K562 (cell line): ENCODE results near the gene TULP1. TPM values are rescaled to one million over a fixed set of nuclear protein-coding genes. Genes with fewer than 3 reads are reported as not detected.
A peak's percentile ranks its signal among the peaks of the same experiment; 100 is the strongest.

ENCODE experiments used
- ARNT ChIP-seq, 2 experiments: fragments of 450-650 bp; IDR thresholded peaks; 2 replicates each; pipeline ENCODE4 v1.6.1; 2016; ENCODE audit warnings: mild to moderate bottlenecking in 1 of 2
- BHLHE40 ChIP-seq: IDR thresholded peaks from 2 replicates; pipeline ENCODE4 v1.6.1; 2011; ENCODE audit warnings: low read length, improper control_type of control experiment
- BMI1 ChIP-seq: fragments of 150-350 bp; IDR thresholded peaks from 2 replicates; pipeline ENCODE4 v1.6.1; 2014; ENCODE audit warnings: low read length
- ERF ChIP-seq: fragments of 450-650 bp; formaldehyde crosslinking; IDR thresholded peaks from 2 replicates; pipeline ENCODE4 v1.4.0; 2020; ENCODE audit warnings: mild to moderate bottlenecking, mixed read lengths
- HNRNPL ChIP-seq: fragments of 200-400 bp; formaldehyde crosslinking; IDR thresholded peaks from 2 replicates; pipeline ENCODE4 v1.6.1; 2017; ENCODE audit warnings: low read depth, mild to moderate bottlenecking, low read length
- MEF2A ChIP-seq: IDR thresholded peaks from 2 replicates; pipeline ENCODE4 v1.6.1; 2011; ENCODE audit warnings: low read depth, mild to moderate bottlenecking, low read length, moderate library complexity; ENCODE audit not compliant: control insufficient read depth
- POLR3G ChIP-seq: IDR thresholded peaks from 2 replicates; pipeline ENCODE4 v1.6.1; 2011; ENCODE audit not compliant: insufficient read length, insufficient replicate concordance; ENCODE audit errors: extremely low read depth
- PURB ChIP-seq: sonication (generic); formaldehyde crosslinking; IDR thresholded peaks from 2 replicates; pipeline ENCODE4 v1.9.0; 2021; ENCODE audit warnings: low read depth, mild to moderate bottlenecking, missing genetic modification reagents
- SRF ChIP-seq, 2 experiments: fragments of 250-450, 450-650 bp in 1 of 2; sonication (Bioruptor Pico) in 1 of 2; sonication (generic) in 1 of 2; formaldehyde crosslinking; IDR thresholded peaks; 2 replicates each; pipeline versions ENCODE4 v1.5.0 to v1.5.1; 2020 to 2022; ENCODE audit warnings: mild to moderate bottlenecking in 1 of 2, missing genetic modification reagents in 1 of 2
- TCF7L2 ChIP-seq: fragments of 150-350 bp; IDR thresholded peaks from 2 replicates; pipeline ENCODE4 v1.6.1; 2016; ENCODE audit warnings: low read depth, mild to moderate bottlenecking, low read length, moderate library complexity
- TOE1 ChIP-seq, 2 experiments: fragments of 450-650 bp in 1 of 2; sonication (generic) in 1 of 2; formaldehyde crosslinking in 1 of 2; IDR thresholded peaks; 2 replicates each; pipeline versions ENCODE4 v1.7.1 to v1.8.0; 2016 to 2022; ENCODE audit warnings: borderline replicate concordance in 2 of 2, mild to moderate bottlenecking in 2 of 2, antibody characterized with exemption in 1 of 2, inconsistent platforms in 1 of 2, low read depth in 1 of 2, missing genetic modification reagents in 1 of 2, moderate library complexity in 1 of 2
- ZNF140 ChIP-seq: fragments of 250-450 bp; sonication (Bioruptor Pico); IDR thresholded peaks from 2 replicates; pipeline ENCODE4 v1.8.0; 2021; ENCODE audit warnings: moderate library complexity, mild to moderate bottlenecking, inconsistent platforms
- polyA plus RNA-seq, 8 experiments: library from polyadenylated mRNA; depleted of rRNA in 4 of 8; stranded (reverse) in 5 of 8; unstranded in 3 of 8; fragments of >200 nt; fragmentation: Nextera tagmentation in 2 of 8; fragmentation: Illumina TruSeq in 1 of 8; extraction: Ambion mirVana in 2 of 8; extraction: Trizol in 1 of 8; gene quantifications; 2 replicates each; pipeline versions ENCODE4 v1.2.1 to v1.2.3, GENCODE V29; 2011 to 2014; ENCODE audit warnings: inconsistent platforms in 1 of 8, missing spikeins in 1 of 8
- total RNA-seq, 7 experiments: library from RNA; depleted of rRNA in 6 of 7; stranded (reverse); fragments of >200 nt in 6 of 7; fragmentation: Illumina TruSeq in 2 of 7; extraction: Trizol in 2 of 7; gene quantifications; 2 replicates each; pipeline versions ENCODE4 v1.2.1 to v1.2.3, GENCODE V29; 2011 to 2021; ENCODE audit warnings: low replicate concordance in 1 of 7
- TF ChIP-seq, protein P1 (sequence below): fragments of 450-650 bp; IDR thresholded peaks from 2 replicates; pipeline ENCODE4 v1.6.1; 2017; ENCODE audit warnings: antibody characterized with exemption, mild to moderate bottlenecking
- TF ChIP-seq, protein P2 (sequence below): fragments of 250-450 bp; sonication (Bioruptor Pico); IDR thresholded peaks from 2 replicates; pipeline ENCODE4 v1.4.0; 2020; ENCODE audit warnings: mild to moderate bottlenecking, moderate library complexity
- TF ChIP-seq, protein P3 (sequence below): fragments of 250-450 bp; sonication (Bioruptor Pico); IDR thresholded peaks from 2 replicates; pipeline ENCODE4 v1.4.0; 2020; ENCODE audit warnings: mild to moderate bottlenecking, moderate library complexity

TULP1 gene
- total and polyA plus RNA-seq, 9 of the 15 experiments (the other 6 are each of a cell fraction or from before 2014, with no cell fraction given): 0.06 to 0.17 (median 0.09) TPM; not detected in 6

DNA sequence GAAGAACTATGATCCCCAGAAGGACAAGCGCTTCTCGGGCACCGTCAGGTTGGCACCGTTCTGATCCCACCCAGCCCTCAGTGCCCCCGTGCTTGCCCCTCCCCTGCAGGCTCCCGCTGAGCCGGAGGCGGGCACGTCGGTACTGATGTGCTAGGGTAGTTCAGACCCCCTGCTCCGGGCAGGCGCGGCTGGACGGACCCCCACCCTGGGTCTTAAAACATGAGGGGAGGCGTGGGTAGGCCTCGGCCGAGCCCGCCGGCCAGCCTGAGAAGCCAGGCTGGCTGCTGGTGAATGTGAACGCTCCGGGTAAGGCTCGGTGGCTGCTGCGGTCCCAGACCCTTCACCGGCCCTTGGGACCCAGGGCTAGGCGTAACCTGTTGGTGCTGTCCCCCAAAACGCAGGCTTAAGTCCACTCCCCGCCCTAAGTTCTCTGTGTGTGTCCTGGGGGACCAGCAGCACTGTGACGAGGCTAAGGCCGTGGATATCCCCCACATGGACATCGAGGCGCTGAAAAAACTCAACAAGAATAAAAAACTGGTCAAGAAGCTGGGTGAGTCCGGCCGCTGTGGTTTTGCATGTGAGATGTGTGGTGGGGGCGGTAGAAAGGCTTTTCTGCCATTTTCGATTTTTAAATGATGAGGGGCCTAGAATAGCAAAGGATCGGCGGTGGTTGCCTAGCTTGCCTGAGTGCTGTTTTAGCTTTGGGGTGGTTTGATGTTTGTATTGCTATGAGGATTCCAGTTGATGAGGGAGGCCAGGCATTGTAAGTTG, 43.5 kb downstream of the TULP1 start (continued):
- TF ChIP-seq, protein P1, sequence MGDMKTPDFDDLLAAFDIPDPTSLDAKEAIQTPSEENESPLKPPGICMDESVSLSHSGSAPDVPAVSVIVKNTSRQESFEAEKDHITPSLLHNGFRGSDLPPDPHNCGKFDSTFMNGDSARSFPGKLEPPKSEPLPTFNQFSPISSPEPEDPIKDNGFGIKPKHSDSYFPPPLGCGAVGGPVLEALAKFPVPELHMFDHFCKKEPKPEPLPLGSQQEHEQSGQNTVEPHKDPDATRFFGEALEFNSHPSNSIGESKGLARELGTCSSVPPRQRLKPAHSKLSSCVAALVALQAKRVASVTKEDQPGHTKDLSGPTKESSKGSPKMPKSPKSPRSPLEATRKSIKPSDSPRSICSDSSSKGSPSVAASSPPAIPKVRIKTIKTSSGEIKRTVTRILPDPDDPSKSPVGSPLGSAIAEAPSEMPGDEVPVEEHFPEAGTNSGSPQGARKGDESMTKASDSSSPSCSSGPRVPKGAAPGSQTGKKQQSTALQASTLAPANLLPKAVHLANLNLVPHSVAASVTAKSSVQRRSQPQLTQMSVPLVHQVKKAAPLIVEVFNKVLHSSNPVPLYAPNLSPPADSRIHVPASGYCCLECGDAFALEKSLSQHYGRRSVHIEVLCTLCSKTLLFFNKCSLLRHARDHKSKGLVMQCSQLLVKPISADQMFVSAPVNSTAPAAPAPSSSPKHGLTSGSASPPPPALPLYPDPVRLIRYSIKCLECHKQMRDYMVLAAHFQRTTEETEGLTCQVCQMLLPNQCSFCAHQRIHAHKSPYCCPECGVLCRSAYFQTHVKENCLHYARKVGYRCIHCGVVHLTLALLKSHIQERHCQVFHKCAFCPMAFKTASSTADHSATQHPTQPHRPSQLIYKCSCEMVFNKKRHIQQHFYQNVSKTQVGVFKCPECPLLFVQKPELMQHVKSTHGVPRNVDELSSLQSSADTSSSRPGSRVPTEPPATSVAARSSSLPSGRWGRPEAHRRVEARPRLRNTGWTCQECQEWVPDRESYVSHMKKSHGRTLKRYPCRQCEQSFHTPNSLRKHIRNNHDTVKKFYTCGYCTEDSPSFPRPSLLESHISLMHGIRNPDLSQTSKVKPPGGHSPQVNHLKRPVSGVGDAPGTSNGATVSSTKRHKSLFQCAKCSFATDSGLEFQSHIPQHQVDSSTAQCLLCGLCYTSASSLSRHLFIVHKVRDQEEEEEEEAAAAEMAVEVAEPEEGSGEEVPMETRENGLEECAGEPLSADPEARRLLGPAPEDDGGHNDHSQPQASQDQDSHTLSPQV: 0 out of 2 replicates have a peak, but pooled peaks have one; percentile 8
- no peak for TF ChIP-seq MEF2A
- no peak for TF ChIP-seq BHLHE40
- peak; percentile 44; the same call in 1 of the 2 replicates for TF ChIP-seq TOE1 (IDR thresholded peaks at IDR 0.05; ENCODE audit: borderline replicate concordance)
- TF ChIP-seq TOE1 (CRISPR knock-in tag; IDR thresholded peaks at IDR 0.05; ENCODE audit: borderline replicate concordance, low read depth): no peak
- no peak for TF ChIP-seq ARNT (IDR thresholded peaks at IDR 0.05)
- no peak for TF ChIP-seq TCF7L2
- TF ChIP-seq BMI1: no peak
- TF ChIP-seq ZNF140: no peak
- 0 out of 4 replicates have a peak, but pooled peaks of 1 of the 2 experiments have one; percentile 15 for TF ChIP-seq SRF (CRISPR knock-in tag; IDR thresholded peaks at IDR 0.05)
- no peak for TF ChIP-seq PURB (CRISPR knock-in tag)
- TF ChIP-seq ERF (CRISPR knock-in tag): no peak
- TF ChIP-seq, protein P2, sequence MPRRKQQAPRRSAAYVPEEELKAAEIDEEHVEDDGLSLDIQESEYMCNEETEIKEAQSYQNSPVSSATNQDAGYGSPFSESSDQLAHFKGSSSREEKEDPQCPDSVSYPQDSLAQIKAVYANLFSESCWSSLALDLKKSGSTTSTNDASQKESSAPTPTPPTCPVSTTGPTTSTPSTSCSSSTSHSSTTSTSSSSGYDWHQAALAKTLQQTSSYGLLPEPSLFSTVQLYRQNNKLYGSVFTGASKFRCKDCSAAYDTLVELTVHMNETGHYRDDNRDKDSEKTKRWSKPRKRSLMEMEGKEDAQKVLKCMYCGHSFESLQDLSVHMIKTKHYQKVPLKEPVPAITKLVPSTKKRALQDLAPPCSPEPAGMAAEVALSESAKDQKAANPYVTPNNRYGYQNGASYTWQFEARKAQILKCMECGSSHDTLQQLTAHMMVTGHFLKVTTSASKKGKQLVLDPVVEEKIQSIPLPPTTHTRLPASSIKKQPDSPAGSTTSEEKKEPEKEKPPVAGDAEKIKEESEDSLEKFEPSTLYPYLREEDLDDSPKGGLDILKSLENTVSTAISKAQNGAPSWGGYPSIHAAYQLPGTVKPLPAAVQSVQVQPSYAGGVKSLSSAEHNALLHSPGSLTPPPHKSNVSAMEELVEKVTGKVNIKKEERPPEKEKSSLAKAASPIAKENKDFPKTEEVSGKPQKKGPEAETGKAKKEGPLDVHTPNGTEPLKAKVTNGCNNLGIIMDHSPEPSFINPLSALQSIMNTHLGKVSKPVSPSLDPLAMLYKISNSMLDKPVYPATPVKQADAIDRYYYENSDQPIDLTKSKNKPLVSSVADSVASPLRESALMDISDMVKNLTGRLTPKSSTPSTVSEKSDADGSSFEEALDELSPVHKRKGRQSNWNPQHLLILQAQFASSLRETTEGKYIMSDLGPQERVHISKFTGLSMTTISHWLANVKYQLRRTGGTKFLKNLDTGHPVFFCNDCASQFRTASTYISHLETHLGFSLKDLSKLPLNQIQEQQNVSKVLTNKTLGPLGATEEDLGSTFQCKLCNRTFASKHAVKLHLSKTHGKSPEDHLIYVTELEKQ (CRISPR knock-in tag): no peak
- peak; percentile 72; the same call in 1 of the 2 replicates for TF ChIP-seq HNRNPL
- no peak for TF ChIP-seq POLR3G
- TF ChIP-seq, protein P3, sequence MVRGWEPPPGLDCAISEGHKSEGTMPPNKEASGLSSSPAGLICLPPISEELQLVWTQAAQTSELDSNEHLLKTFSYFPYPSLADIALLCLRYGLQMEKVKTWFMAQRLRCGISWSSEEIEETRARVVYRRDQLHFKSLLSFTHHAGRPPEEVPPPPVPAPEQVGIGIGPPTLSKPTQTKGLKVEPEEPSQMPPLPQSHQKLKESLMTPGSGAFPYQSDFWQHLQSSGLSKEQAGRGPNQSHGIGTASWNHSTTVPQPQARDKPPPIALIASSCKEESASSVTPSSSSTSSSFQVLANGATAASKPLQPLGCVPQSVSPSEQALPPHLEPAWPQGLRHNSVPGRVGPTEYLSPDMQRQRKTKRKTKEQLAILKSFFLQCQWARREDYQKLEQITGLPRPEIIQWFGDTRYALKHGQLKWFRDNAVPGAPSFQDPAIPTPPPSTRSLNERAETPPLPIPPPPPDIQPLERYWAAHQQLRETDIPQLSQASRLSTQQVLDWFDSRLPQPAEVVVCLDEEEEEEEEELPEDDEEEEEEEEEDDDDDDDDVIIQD (CRISPR knock-in tag): no peak
